GM12878 (cell line): ENCODE measurements around the gene ZNF445. TPM values are rescaled to one million over a fixed set of nuclear protein-coding genes. Genes with fewer than 3 reads are reported as not detected.

ENCODE experiments used
- ATAC-seq: fragments of 200-7000 bp; cut with Tn5 transposase; 3 replicates; pipeline ENCODE4 v1.9.1; 2020; ENCODE audit warnings: mild to moderate bottlenecking, moderate library complexity
- BruUV-seq: library from RNA; stranded (reverse); fragments of 400-500 nt; replicated peaks from 2 replicates; lab custom pipeline; 2021; lab: Mats Ljungman, UMichigan
- CTCF ChIA-PET: fragments of 300-600 bp; sonication (Branson Sonifier 250); formaldehyde crosslinking; extraction: SDS; loops from one replicate; lab custom pipeline; 2021; ENCODE audit warnings: inconsistent platforms; lab: Yijun Ruan, JAX
- POLR2A ChIA-PET: fragments of 350-600 bp; formaldehyde crosslinking; extraction: SDS; loops from one replicate; lab custom pipeline; 2021; ENCODE audit warnings: inconsistent platforms; lab: Charles Lee
- RAD21 ChIA-PET: fragments of 300-600 bp; sonication (Branson Sonifier 250); formaldehyde crosslinking; loops from one replicate; lab custom pipeline; 2023; ENCODE audit warnings: antibody characterized with exemption; ENCODE audit not compliant: unreplicated experiment; lab: Charles Lee
- SMC1A ChIA-PET: fragments of 300-600 bp; sonication (Branson Sonifier 250); formaldehyde crosslinking; loops from one replicate; lab custom pipeline; 2023; ENCODE audit not compliant: unreplicated experiment, uncharacterized antibody; lab: Charles Lee
- DNase-seq: peaks from one replicate; pipeline ENCODE4 v3.0.0-alpha.2; 2011; ENCODE audit warnings: low read depth, low spot score
- FAIRE-seq: peaks from 3 replicates; lab custom pipeline; 2011; peaks lifted over from hg19 to GRCh38; lab: Jason Lieb, UNC
- H2AFZ ChIP-seq: 2 replicates; pipeline ENCODE4 v1.6.0; 2011; ENCODE audit warnings: low read depth, low read length, control low read depth; ENCODE audit not compliant: control insufficient read depth
- H3K27ac ChIP-seq: 2 replicates; pipeline ENCODE4 v1.5.1; 2011; ENCODE audit warnings: control low read depth; ENCODE audit not compliant: control insufficient read depth, insufficient read depth
- H3K27me3 ChIP-seq, 2 experiments: replicated peaks in 1 of 2; 2 replicates each; pipeline versions ENCODE4 v1.6.0 to v1.6.1; 2011; ENCODE audit warnings: low read length in 1 of 2; ENCODE audit not compliant: control insufficient read depth in 2 of 2, insufficient read depth in 2 of 2
- H3K36me3 ChIP-seq, 2 experiments: 2 replicates each; pipeline ENCODE4 v1.5.1; 2011; ENCODE audit warnings: low read length in 1 of 2; ENCODE audit not compliant: control insufficient read depth in 2 of 2, insufficient read depth in 2 of 2
- H3K4me1 ChIP-seq: 2 replicates; pipeline ENCODE4 v1.6.1; 2011; ENCODE audit warnings: mild to moderate bottlenecking, low read length, moderate library complexity, mixed read lengths; ENCODE audit not compliant: control insufficient read depth, insufficient read depth
- H3K4me2 ChIP-seq: 2 replicates; pipeline ENCODE4 v1.6.0; 2011; ENCODE audit warnings: control low read depth; ENCODE audit not compliant: control insufficient read depth, insufficient read depth
- H3K4me3 ChIP-seq: fragments of 200-600 bp; sonication (generic); 2 replicates; pipeline ENCODE4 v1.5.1; 2016
- H3K79me2 ChIP-seq: 2 replicates; pipeline ENCODE4 v1.6.0; 2011; ENCODE audit warnings: low read length; ENCODE audit not compliant: control insufficient read depth, insufficient read depth
- H3K9ac ChIP-seq: 2 replicates; pipeline ENCODE4 v1.8.0; 2011; ENCODE audit warnings: low read length, control low read depth, mixed read lengths; ENCODE audit not compliant: control insufficient read depth, insufficient read depth
- H3K9me3 ChIP-seq: replicated peaks from 3 replicates; pipeline ENCODE4 v1.5.1; 2011; ENCODE audit warnings: mild to moderate bottlenecking, low read length; ENCODE audit not compliant: control insufficient read depth, insufficient read depth
- H4K20me1 ChIP-seq: 2 replicates; pipeline ENCODE4 v1.6.0; 2011; ENCODE audit not compliant: control insufficient read depth, insufficient read depth
- ETV6 ChIP-seq, 2 experiments: fragments of 450-650 bp in 1 of 2; IDR thresholded peaks in 1 of 2; conservative IDR thresholded peaks in 1 of 2; 2 replicates each; pipeline ENCODE4 v1.6.1; 2014; ENCODE audit warnings: antibody characterized with exemption in 1 of 2, borderline replicate concordance in 1 of 2, low read depth in 1 of 2, mild to moderate bottlenecking in 1 of 2, moderate library complexity in 1 of 2
- MTA2 ChIP-seq: fragments of 450-650 bp; IDR thresholded peaks from 2 replicates; pipeline ENCODE4 v1.6.1; 2016; ENCODE audit warnings: low read depth, mild to moderate bottlenecking, moderate library complexity
- NFYA ChIP-seq: IDR thresholded peaks from 2 replicates; pipeline ENCODE4 v1.6.1; 2011; ENCODE audit warnings: low read depth, mild to moderate bottlenecking, low read length, improper control_type of control experiment, borderline replicate concordance
- RUNX3 ChIP-seq: IDR thresholded peaks from 2 replicates; pipeline ENCODE4 v1.6.1; 2012; ENCODE audit warnings: low read length, inconsistent platforms
- TCF7 ChIP-seq: IDR thresholded peaks from 2 replicates; pipeline ENCODE4 v1.6.1; 2014; ENCODE audit warnings: antibody characterized with exemption, borderline replicate concordance
- WGBS: methylation state at CpG from one replicate; pipeline ENCODE4 v1.1.6; 2016; ENCODE audit warnings: low lambda C conversion rate; ENCODE audit not compliant: insufficient replicate concordance, insufficient coverage; ENCODE audit errors: missing lambda C conversion rate; 5-methylcytosine and 5-hydroxymethylcytosine counted together
- in situ Hi-C: fragments of 300-500 bp; cut with MboI; formaldehyde crosslinking; loops from 9 replicates; pipeline ENCODE4 v1.14.3; 2018; ENCODE audit warnings: mixed read lengths
- intact Hi-C: fragments of 100-400 bp; cut with micrococcal nuclease; formaldehyde crosslinking; loops from one replicate; pipeline ENCODE4 v1.14.2; 2022; ENCODE audit not compliant: unreplicated experiment
- polyA plus RNA-seq, 11 experiments: library from polyadenylated mRNA; depleted of rRNA in 4 of 11; unstranded in 6 of 11; stranded (reverse) in 5 of 11; fragments of >200 nt; fragmentation: Nextera tagmentation in 4 of 11; fragmentation: Illumina TruSeq in 1 of 11; extraction: Ambion mirVana in 4 of 11; extraction: Trizol in 1 of 11; gene quantifications; 1 replicate in 1 of 11; 2 replicates in 10 of 11; pipeline versions ENCODE4 v1.2.1 to v1.2.3, GENCODE V29; 2011 to 2016; ENCODE audit warnings: inconsistent platforms in 2 of 11, missing spikeins in 2 of 11, low read depth in 1 of 11
- total RNA-seq, 4 experiments: library from RNA; depleted of rRNA in 3 of 4; stranded (reverse); fragments of >200 nt in 3 of 4; fragmentation: Illumina TruSeq in 1 of 4; extraction: Trizol in 1 of 4; gene quantifications; 2 replicates each; pipeline versions ENCODE4 v1.2.1 to v1.2.3, GENCODE V29; 2013 to 2021
- TF ChIP-seq, protein P1 (sequence below): fragments of 450-650 bp; IDR thresholded peaks from 2 replicates; pipeline ENCODE4 v1.6.1; 2017; ENCODE audit warnings: mild to moderate bottlenecking, moderate library complexity
- TF ChIP-seq, protein P2 (sequence below): fragments of 450-650 bp; IDR thresholded peaks from 2 replicates; pipeline ENCODE4 v1.6.1; 2016; ENCODE audit warnings: mild to moderate bottlenecking
- TF ChIP-seq, protein P3 (sequence below): fragments of 450-650 bp; IDR thresholded peaks from 2 replicates; pipeline ENCODE4 v1.6.1; 2017; ENCODE audit warnings: borderline replicate concordance
- TF ChIP-seq, protein P4 (sequence below): fragments of 450-650 bp; IDR thresholded peaks from 2 replicates; pipeline ENCODE4 v1.6.1; 2018; ENCODE audit warnings: mild to moderate bottlenecking, low read depth, moderate library complexity; ENCODE audit not compliant: partially characterized antibody

ZNF445 gene
- total and polyA plus RNA-seq, 10 of the 15 experiments (the other 5 are each of a cell fraction or from before 2014, with no cell fraction given): 0.80 to 14.4 (median 5.6) TPM

DNA sequence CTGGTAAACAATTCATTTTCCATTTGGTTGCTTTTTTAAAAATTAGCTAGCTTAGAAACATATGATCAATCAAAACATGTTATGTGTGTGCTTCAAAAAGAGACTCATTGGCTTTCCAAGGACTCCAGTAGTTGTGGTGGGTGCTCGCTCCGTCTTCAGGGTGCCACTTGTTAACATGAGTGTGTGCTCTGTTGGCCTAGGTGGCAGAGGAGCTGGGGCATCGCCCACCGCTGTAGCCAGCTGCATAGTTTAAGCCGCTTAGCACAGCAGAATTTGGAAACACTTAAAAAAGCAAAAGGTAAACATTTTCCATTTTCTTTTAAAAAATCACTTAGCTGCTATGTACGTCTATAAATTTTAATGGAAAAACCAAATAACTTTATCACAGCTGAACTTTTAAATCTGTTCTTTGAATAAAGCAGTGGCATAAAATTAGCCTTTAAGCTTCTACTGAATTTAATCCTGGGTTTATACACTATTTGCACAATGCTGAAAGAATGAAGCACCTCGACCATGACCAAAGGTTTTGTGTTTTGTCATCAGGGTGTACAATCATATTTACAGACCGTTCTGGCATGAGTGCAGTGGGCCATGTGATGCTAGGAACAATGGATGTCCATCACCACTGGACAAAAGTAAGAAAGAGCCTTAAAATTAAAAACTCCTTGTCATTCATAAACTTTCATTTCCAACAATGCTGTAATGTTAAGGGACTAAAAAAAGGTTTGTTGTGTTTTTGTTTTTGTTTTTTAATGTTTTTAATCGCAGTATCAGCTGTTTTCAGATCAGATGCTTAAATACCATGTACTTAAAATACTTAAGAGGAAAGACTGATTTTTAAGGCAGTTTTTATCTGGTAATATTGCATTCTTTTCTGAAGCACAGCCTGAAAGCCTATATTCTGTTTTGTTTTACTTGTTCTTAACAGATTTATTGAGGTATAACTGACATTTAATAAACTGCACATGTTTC, 81.0 kb downstream of the ZNF445 start (continued):
- TF ChIP-seq, protein P1, sequence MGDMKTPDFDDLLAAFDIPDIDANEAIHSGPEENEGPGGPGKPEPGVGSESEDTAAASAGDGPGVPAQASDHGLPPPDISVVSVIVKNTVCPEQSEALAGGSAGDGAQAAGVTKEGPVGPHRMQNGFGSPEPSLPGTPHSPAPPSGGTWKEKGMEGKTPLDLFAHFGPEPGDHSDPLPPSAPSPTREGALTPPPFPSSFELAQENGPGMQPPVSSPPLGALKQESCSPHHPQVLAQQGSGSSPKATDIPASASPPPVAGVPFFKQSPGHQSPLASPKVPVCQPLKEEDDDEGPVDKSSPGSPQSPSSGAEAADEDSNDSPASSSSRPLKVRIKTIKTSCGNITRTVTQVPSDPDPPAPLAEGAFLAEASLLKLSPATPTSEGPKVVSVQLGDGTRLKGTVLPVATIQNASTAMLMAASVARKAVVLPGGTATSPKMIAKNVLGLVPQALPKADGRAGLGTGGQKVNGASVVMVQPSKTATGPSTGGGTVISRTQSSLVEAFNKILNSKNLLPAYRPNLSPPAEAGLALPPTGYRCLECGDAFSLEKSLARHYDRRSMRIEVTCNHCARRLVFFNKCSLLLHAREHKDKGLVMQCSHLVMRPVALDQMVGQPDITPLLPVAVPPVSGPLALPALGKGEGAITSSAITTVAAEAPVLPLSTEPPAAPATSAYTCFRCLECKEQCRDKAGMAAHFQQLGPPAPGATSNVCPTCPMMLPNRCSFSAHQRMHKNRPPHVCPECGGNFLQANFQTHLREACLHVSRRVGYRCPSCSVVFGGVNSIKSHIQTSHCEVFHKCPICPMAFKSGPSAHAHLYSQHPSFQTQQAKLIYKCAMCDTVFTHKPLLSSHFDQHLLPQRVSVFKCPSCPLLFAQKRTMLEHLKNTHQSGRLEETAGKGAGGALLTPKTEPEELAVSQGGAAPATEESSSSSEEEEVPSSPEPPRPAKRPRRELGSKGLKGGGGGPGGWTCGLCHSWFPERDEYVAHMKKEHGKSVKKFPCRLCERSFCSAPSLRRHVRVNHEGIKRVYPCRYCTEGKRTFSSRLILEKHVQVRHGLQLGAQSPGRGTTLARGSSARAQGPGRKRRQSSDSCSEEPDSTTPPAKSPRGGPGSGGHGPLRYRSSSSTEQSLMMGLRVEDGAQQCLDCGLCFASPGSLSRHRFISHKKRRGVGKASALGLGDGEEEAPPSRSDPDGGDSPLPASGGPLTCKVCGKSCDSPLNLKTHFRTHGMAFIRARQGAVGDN: no peak
- TF ChIP-seq ETV6 (conservative IDR thresholded peaks at IDR 0.05 in 1 of 2, IDR thresholded peaks at IDR 0.05 in 1 of 2; ENCODE audit: borderline replicate concordance in 1 of 2, low read depth in 1 of 2): no peak

DNA sequence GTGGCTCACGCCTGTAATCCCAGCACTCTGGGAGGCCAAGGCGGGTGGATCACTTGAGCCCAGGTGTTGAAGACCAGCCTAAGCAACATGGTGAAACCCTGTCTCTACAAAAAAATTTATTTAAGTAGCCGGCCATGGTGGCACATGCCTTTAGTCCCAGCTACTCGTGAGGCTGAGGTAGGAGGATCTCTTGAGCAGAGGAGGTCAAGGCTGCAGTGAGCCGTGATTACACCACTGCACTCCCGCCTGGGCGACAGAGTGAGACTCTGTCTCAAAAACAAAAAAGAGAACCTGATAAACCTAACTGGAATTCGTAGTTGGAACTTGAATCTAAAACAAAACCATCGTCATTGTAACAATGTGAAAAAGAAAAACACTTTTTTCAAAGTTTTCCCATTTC, 81.8 kb downstream of the ZNF445 start:
- no peak for DNase-seq
- in situ Hi-C loops (no loop called here), intact Hi-C loops (no loop called here)
- H3K4me3 ChIP-seq: no peak overlapping the region
- ATAC-seq: no peak
- no peak overlapping the region for H3K4me2 ChIP-seq
- SMC1A ChIA-PET: interaction anchor here (0.9 kb wide), 1 partner anchor 9 kb away, joined by 3 read pairs; no protein-coding TSS in a partner anchor
- H3K4me1 ChIP-seq: no peaks in the 10 kb centered on the region
- 88% methylated on average over 9 of the region's 9 CpGs for WGBS
- H3K27me3 ChIP-seq: no peaks in the 10 kb centered on the region
- H3K9ac ChIP-seq: no peak overlapping the region
- CTCF ChIA-PET: interaction anchor here (1.7 kb wide), 1 partner anchor 71 kb away, joined by 4 read pairs; no protein-coding TSS in a partner anchor
- peaks cover 0 to 2% of the 10 kb centered on the region in 2 experiments; a peak in 1 of 4 replicates for H3K36me3 ChIP-seq
- POLR2A ChIA-PET: no interaction called here
- RAD21 ChIA-PET: no interaction called here
- TF ChIP-seq NFYA (no peak), TCF7 (no peak), RUNX3 (no peak), MTA2 (no peak)
- TF ChIP-seq, protein P2, sequence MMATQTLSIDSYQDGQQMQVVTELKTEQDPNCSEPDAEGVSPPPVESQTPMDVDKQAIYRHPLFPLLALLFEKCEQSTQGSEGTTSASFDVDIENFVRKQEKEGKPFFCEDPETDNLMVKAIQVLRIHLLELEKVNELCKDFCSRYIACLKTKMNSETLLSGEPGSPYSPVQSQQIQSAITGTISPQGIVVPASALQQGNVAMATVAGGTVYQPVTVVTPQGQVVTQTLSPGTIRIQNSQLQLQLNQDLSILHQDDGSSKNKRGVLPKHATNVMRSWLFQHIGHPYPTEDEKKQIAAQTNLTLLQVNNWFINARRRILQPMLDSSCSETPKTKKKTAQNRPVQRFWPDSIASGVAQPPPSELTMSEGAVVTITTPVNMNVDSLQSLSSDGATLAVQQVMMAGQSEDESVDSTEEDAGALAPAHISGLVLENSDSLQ: no peak
- TF ChIP-seq, protein P3, sequence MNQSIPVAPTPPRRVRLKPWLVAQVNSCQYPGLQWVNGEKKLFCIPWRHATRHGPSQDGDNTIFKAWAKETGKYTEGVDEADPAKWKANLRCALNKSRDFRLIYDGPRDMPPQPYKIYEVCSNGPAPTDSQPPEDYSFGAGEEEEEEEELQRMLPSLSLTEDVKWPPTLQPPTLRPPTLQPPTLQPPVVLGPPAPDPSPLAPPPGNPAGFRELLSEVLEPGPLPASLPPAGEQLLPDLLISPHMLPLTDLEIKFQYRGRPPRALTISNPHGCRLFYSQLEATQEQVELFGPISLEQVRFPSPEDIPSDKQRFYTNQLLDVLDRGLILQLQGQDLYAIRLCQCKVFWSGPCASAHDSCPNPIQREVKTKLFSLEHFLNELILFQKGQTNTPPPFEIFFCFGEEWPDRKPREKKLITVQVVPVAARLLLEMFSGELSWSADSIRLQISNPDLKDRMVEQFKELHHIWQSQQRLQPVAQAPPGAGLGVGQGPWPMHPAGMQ: no peak
- TF ChIP-seq, protein P4, sequence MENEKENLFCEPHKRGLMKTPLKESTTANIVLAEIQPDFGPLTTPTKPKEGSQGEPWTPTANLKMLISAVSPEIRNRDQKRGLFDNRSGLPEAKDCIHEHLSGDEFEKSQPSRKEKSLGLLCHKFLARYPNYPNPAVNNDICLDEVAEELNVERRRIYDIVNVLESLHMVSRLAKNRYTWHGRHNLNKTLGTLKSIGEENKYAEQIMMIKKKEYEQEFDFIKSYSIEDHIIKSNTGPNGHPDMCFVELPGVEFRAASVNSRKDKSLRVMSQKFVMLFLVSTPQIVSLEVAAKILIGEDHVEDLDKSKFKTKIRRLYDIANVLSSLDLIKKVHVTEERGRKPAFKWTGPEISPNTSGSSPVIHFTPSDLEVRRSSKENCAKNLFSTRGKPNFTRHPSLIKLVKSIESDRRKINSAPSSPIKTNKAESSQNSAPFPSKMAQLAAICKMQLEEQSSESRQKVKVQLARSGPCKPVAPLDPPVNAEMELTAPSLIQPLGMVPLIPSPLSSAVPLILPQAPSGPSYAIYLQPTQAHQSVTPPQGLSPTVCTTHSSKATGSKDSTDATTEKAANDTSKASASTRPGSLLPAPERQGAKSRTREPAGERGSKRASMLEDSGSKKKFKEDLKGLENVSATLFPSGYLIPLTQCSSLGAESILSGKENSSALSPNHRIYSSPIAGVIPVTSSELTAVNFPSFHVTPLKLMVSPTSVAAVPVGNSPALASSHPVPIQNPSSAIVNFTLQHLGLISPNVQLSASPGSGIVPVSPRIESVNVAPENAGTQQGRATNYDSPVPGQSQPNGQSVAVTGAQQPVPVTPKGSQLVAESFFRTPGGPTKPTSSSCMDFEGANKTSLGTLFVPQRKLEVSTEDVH: no peak
- no peak for FAIRE-seq
- H2AFZ ChIP-seq: no peak overlapping the region
- H3K9me3 ChIP-seq: no peaks in the 10 kb centered on the region; the same call in 2 of the 3 replicates
- BruUV-seq: no TSS peak
- H4K20me1 ChIP-seq: no peaks in the 10 kb centered on the region
- no peak overlapping the region for H3K27ac ChIP-seq
- H3K79me2 ChIP-seq: no peaks in the 10 kb centered on the region
